Testis (tissue), 3 donors: ENCODE results near the gene FAM193A. TPM values are rescaled to one million over a fixed set of nuclear protein-coding genes. Genes with fewer than 3 reads are reported as not detected.

Experiments used
- DNase-seq: peaks from one replicate; pipeline ENCODE4 v3.0.0-alpha.2; 2019
- H3K27ac ChIP-seq, 2 donors: fragments of 200-600 bp; sonication (generic); one replicate each; pipeline ENCODE4 v1.5.1; 2019
- H3K27me3 ChIP-seq: fragments of 200-600 bp; sonication (generic); one replicate; pipeline ENCODE4 v1.5.1; 2019
- H3K36me3 ChIP-seq: fragments of 200-600 bp; sonication (generic); one replicate; pipeline ENCODE4 v1.5.1; 2017; ENCODE audit warnings: low read depth; ENCODE audit errors: missing control alignments
- H3K4me1 ChIP-seq: fragments of 200-600 bp; sonication (generic); one replicate; pipeline ENCODE4 v1.5.1; 2019
- H3K4me3 ChIP-seq, 2 donors: fragments of 200-600 bp; sonication (generic); one replicate each; pipeline ENCODE4 v1.5.1; 2017 to 2019
- H3K9me3 ChIP-seq: fragments of 200-600 bp; sonication (generic); one replicate; pipeline ENCODE4 v1.5.1; 2017
- CTCF ChIP-seq, 3 experiments: fragments of 450-650 bp in 2 of 3; fragments of 200-600 bp in 1 of 3; sonication (generic) in 1 of 3; IDR thresholded peaks; one replicate each; pipeline ENCODE4 v1.5.1; 2016 to 2019; ENCODE audit warnings: antibody characterized with exemption in 3 of 3, mild to moderate bottlenecking in 2 of 3, moderate library complexity in 1 of 3
- POLR2A ChIP-seq: fragments of 450-650 bp; IDR thresholded peaks from one replicate; pipeline ENCODE4 v1.6.1; 2017; ENCODE audit warnings: antibody characterized with exemption, mild to moderate bottlenecking, moderate library complexity
- whole genome bisulfite sequencing, 2 donors: methylation state at CpG; one replicate each; pipeline ENCODE4 v1.1.5; 2018; 5-methylcytosine and 5-hydroxymethylcytosine counted together
- intact Hi-C: fragments of 100-400 bp; cut with DNase I; formaldehyde crosslinking; loops from one replicate; pipeline ENCODE4 v1.15.1; 2023; ENCODE audit warnings: low total_unique reads
- polyA plus RNA-seq: library from polyadenylated mRNA; stranded (reverse); fragments of 350-450 nt; fragmentation: Illumina TruSeq; extraction: RNeasy Lipid Tissue Mini Kit (QIAGEN cat#74804); gene quantifications from one replicate; pipeline ENCODE4 v1.2.3, GENCODE V29; 2014; ENCODE audit warnings: low read depth, low replicate concordance; ENCODE audit not compliant: insufficient read depth
- total RNA-seq, 2 donors: library from RNA; depleted of rRNA; stranded (reverse); fragments of >200 nt; gene quantifications; one replicate each; pipeline ENCODE4 v1.2.3, GENCODE V29; 2016

The FAM193A gene
- total and polyA plus RNA-seq, 3 donors from 2014 or later, result 50.4 to 92.4 (median 78.7) TPM

GRCh38 chr4:2515830-2516550 is 20.5 kb upstream of the FAM193A start:
- H3K27me3 ChIP-seq, result no peaks in the 10 kb centered on the region
- H3K9me3 ChIP-seq, result no peaks in the 10 kb centered on the region
- DNase-seq, result peak; percentile 84
- intact Hi-C loops, result no loop called here
- TF ChIP-seq POLR2A (no peak), CTCF (IDR thresholded peaks at IDR 0.05) (no peak)
- WGBS, 2 donors, result 40% methylated on average over 3 to 4 of the region's 4 CpGs
- no peak overlapping the region for H3K4me3 ChIP-seq
- peak overlapping the region in 1 of 2 donors; percentile 67 for H3K27ac ChIP-seq
- no peaks in the 10 kb centered on the region for H3K36me3 ChIP-seq
- peaks cover 16% of the 10 kb centered on the region for H3K4me1 ChIP-seq

DNA sequence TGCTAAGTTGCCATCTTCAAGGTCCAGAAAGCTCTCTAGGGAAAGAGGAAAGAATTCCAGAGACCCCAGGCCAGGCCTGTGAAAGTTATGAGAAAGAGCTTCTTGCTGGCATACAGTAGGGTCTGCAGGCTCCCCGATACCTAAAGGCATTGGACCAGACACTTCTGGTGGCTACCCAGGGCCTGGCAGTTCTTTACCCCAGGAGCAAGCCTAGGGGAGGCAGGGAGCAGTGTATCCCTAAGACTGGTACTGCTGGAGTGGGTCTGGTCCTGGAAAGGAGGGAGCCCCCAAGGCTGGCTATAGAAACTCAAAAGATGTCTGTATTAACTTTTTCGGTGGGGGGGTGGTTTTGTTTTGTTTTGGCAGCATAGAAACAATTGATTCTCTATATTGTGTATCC is 19.8 kb upstream of the FAM193A start:
- TF ChIP-seq CTCF (IDR thresholded peaks at IDR 0.05), result no peak
- no peak for TF ChIP-seq POLR2A
- 76 to 84% methylated on average over 2 of the region's 2 CpGs for WGBS, 2 donors
- no peaks in the 10 kb centered on the region for H3K9me3 ChIP-seq
- intact Hi-C loops, result no loop called here
- H3K4me1 ChIP-seq, result peaks cover 16% of the 10 kb centered on the region
- no peaks in the 10 kb centered on the region for H3K27me3 ChIP-seq
- peak overlapping the region in 1 of 2 donors; percentile 43 for H3K27ac ChIP-seq
- no peaks in the 10 kb centered on the region for H3K36me3 ChIP-seq
- no peak for DNase-seq
- H3K4me3 ChIP-seq, result no peak overlapping the region

DNA sequence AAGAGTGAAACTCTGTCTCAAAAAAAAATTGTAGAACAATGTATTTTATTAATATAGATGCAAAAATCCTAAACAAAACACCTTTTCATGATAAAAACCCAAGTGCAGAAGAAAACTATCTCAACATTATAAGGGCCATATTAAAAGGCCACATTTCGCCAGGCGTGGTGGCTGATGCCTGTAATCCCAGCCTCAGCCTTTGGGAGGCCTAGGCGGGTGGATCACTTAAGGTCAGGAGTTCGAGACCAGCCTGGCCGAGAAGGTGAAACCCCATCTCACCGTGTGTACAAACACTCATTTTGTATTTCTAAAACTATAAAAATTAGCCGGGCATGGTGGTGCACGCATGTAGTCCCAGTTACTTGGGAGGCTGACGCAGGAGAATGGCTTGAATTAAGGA is 9.9 kb upstream of the FAM193A start:
- Histone ChIP-seq H3K4me3 (no peak overlapping the region), H3K27me3 (no peaks in the 10 kb centered on the region), H3K27ac (no peak overlapping the region), H3K36me3 (no peaks in the 10 kb centered on the region), H3K9me3 (no peaks in the 10 kb centered on the region), H3K4me1 (no peaks in the 10 kb centered on the region)
- DNase-seq, result no peak
- TF ChIP-seq POLR2A (no peak), CTCF (IDR thresholded peaks at IDR 0.05) (no peak)
- 90 to 95% methylated on average over 9 of the region's 9 CpGs for WGBS, 2 donors
- intact Hi-C loops, result no loop called here

GRCh38 chr4:2534904-2535375 is 1.5 kb upstream of the FAM193A start:
- WGBS, 2 donors, result 50 to 53% methylated on average over 2 to 5 of the region's 5 CpGs
- H3K27me3 ChIP-seq, result no peaks in the 10 kb centered on the region
- TF ChIP-seq CTCF (IDR thresholded peaks at IDR 0.05), result no peak
- no peak for TF ChIP-seq POLR2A
- H3K4me1 ChIP-seq, result peaks cover 20% of the 10 kb centered on the region
- peak overlapping the region; percentile 70 to 81 for H3K4me3 ChIP-seq
- H3K27ac ChIP-seq, result peak overlapping the region; percentile 92 to 95
- DNase-seq, result no peak
- no peaks in the 10 kb centered on the region for H3K9me3 ChIP-seq
- intact Hi-C loops, result no loop called here
- H3K36me3 ChIP-seq, result no peaks in the 10 kb centered on the region
